HG02610 (cell line): ENCODE measurements around the gene ABCB6.

Experiments used
- ATAC-seq: cut with Tn5 transposase; IDR thresholded peaks from one replicate; pipeline ENCODE4 v1.9.1; 2021; ENCODE audit warnings: mild to moderate bottlenecking, moderate library complexity; ENCODE audit not compliant: unreplicated experiment

ABCB6 gene

GRCh38 chr2:219171231-219171651 lies 47.5 kb downstream of the ABCB6 start:
- ATAC-seq = no peak

GRCh38 chr2:219169930-219170654 lies 48.7 kb downstream of the ABCB6 start, which contains the start of gene SLC23A3:
Gene SLC23A3 (minus strand): TSS chr2:219170029. CDS start chr2:219169984, 45 bp downstream.
- ATAC-seq = no peak

GRCh38 chr2:219168932-219169331 lies 49.8 kb downstream of the ABCB6 start:
- ATAC-seq = no peak

- no peak for ATAC-seq
Observed at GRCh38 chr2:219168526-219168925, 50.2 kb downstream of the ABCB6 start.

GRCh38 chr2:219167997-219168396 lies 50.8 kb downstream of the ABCB6 start:
- no peak for ATAC-seq

GRCh38 chr2:219165058-219165911 lies 53.5 kb downstream of the ABCB6 start:
- no peak for ATAC-seq

- ATAC-seq = no peak
Observed at GRCh38 chr2:219163156-219163555, 55.6 kb downstream of the ABCB6 start.

- no peak for ATAC-seq
Observed at GRCh38 chr2:219161097-219161496, 57.7 kb downstream of the ABCB6 start.

GRCh38 chr2:219160186-219161017 lies 58.4 kb downstream of the ABCB6 start, which contains the start of gene NHEJ1:
Gene NHEJ1 (minus strand): TSS chr2:219160815. CDS start chr2:219158362, 2,453 bp downstream.
- ATAC-seq = peak; percentile 85
